Measurements from ENCODE around the gene YKT6.

The YKT6 gene

DNA sequence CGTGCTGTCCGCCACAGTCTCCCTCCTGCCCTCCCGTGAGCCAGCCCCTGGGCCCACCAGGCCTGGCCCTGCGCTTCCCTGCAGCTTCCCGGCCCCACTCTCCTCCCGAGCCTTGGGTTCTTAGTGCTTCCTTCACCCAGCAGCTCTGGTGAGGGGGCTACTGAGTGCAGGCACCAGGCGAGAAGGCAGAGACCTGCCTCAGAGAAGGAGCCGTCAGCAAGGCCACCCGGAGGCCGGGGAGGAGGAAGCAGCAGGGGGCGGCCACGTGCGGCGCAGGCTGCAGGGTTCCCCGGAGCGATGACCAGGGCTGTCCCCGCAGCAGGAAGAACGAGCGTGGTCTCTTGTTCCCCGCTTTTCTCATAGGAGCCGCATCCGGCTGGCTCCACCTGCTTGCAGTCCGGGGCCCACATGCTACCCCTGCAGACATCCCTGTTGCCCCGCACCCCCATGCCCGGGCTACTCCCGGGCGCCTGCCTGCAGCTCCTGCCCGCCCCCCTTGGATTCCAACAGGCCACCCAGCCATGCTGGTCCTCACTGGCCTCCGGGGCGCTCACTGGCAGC, 20.5 kb downstream of the YKT6 start:
- TF ChIP-seq OSR1 (CRISPR knock-in tag; IDR thresholded peaks at IDR 0.05) (no peak), CSDC2 (CRISPR knock-in tag; IDR thresholded peaks at IDR 0.05) (no peak), ARNTL (CRISPR knock-in tag; IDR thresholded peaks at IDR 0.05; ENCODE audit: borderline replicate concordance, low read depth) (no peak), ZC3H10 (CRISPR knock-in tag; IDR thresholded peaks at IDR 0.05) (no peak), SNAI2 (CRISPR knock-in tag; IDR thresholded peaks at IDR 0.05) (no peak), ISL1 (CRISPR knock-in tag; IDR thresholded peaks at IDR 0.05) (no peak), TOX (CRISPR knock-in tag; IDR thresholded peaks at IDR 0.05; ENCODE audit: borderline replicate concordance) (no peak), BACH2 (CRISPR knock-in tag; IDR thresholded peaks at IDR 0.05; ENCODE audit: borderline replicate concordance) (no peak), ZFP30 (CRISPR knock-in tag; IDR thresholded peaks at IDR 0.05) (no peak), ZNF565 (CRISPR knock-in tag; conservative IDR thresholded peaks at IDR 0.05; ENCODE audit: low read depth) (no peak), ZNF8 (CRISPR knock-in tag; IDR thresholded peaks at IDR 0.05) (no peak), GLIS3 (CRISPR knock-in tag; IDR thresholded peaks at IDR 0.05) (no peak), PPARA (CRISPR knock-in tag; IDR thresholded peaks at IDR 0.05; ENCODE audit: borderline replicate concordance) (no peak), TCF4 (CRISPR knock-in tag; IDR thresholded peaks at IDR 0.05; ENCODE audit: borderline replicate concordance) (no peak)
- TF ChIP-seq, protein P1, sequence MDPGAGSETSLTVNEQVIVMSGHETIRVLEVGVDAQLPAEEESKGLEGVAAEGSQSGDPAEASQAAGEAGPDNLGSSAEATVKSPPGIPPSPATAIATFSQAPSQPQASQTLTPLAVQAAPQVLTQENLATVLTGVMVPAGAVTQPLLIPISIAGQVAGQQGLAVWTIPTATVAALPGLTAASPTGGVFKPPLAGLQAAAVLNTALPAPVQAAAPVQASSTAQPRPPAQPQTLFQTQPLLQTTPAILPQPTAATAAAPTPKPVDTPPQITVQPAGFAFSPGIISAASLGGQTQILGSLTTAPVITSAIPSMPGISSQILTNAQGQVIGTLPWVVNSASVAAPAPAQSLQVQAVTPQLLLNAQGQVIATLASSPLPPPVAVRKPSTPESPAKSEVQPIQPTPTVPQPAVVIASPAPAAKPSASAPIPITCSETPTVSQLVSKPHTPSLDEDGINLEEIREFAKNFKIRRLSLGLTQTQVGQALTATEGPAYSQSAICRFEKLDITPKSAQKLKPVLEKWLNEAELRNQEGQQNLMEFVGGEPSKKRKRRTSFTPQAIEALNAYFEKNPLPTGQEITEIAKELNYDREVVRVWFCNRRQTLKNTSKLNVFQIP (CRISPR knock-in tag; IDR thresholded peaks at IDR 0.05; ENCODE audit: borderline replicate concordance, low read depth), result no peak
- TF ChIP-seq, protein P2, sequence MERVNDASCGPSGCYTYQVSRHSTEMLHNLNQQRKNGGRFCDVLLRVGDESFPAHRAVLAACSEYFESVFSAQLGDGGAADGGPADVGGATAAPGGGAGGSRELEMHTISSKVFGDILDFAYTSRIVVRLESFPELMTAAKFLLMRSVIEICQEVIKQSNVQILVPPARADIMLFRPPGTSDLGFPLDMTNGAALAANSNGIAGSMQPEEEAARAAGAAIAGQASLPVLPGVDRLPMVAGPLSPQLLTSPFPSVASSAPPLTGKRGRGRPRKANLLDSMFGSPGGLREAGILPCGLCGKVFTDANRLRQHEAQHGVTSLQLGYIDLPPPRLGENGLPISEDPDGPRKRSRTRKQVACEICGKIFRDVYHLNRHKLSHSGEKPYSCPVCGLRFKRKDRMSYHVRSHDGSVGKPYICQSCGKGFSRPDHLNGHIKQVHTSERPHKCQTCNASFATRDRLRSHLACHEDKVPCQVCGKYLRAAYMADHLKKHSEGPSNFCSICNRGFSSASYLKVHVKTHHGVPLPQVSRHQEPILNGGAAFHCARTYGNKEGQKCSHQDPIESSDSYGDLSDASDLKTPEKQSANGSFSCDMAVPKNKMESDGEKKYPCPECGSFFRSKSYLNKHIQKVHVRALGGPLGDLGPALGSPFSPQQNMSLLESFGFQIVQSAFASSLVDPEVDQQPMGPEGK (CRISPR knock-in tag; IDR thresholded peaks at IDR 0.05; ENCODE audit: borderline replicate concordance), result no peak
- TF ChIP-seq, protein P3, sequence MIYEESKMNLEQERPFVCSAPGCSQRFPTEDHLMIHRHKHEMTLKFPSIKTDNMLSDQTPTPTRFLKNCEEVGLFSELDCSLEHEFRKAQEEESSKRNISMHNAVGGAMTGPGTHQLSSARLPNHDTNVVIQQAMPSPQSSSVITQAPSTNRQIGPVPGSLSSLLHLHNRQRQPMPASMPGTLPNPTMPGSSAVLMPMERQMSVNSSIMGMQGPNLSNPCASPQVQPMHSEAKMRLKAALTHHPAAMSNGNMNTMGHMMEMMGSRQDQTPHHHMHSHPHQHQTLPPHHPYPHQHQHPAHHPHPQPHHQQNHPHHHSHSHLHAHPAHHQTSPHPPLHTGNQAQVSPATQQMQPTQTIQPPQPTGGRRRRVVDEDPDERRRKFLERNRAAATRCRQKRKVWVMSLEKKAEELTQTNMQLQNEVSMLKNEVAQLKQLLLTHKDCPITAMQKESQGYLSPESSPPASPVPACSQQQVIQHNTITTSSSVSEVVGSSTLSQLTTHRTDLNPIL (CRISPR knock-in tag; IDR thresholded peaks at IDR 0.05; ENCODE audit: low read depth), result no peak
- TF ChIP-seq, protein P4, sequence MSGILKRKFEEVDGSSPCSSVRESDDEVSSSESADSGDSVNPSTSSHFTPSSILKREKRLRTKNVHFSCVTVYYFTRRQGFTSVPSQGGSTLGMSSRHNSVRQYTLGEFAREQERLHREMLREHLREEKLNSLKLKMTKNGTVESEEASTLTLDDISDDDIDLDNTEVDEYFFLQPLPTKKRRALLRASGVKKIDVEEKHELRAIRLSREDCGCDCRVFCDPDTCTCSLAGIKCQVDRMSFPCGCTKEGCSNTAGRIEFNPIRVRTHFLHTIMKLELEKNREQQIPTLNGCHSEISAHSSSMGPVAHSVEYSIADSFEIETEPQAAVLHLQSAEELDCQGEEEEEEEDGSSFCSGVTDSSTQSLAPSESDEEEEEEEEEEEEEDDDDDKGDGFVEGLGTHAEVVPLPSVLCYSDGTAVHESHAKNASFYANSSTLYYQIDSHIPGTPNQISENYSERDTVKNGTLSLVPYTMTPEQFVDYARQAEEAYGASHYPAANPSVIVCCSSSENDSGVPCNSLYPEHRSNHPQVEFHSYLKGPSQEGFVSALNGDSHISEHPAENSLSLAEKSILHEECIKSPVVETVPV (CRISPR knock-in tag; IDR thresholded peaks at IDR 0.05), result no peak
- ATAC-seq, result no peak

DNA sequence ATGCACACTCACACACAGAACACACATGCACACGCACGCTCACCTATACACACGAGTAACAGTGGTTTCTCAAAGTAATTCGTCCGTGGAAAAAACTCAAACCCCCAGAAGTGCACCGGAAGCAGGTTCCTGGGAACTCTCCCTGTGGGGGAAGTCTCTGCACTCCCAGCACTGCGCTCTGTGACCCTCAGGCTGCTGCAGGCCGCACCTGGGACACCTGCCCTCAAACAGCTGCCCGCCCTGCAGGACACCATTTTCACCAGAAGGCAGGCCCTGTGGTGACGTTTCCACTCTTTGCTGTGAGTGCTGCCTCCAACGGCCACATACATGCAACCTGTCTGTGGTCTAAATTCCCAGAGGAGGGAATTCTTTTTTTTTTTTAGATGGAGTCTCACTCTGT, 21.3 kb downstream of the YKT6 start:
- ATAC-seq, result no peak
- TF ChIP-seq RARB (CRISPR knock-in tag; IDR thresholded peaks at IDR 0.05) (no peak), TCF4 (CRISPR knock-in tag; IDR thresholded peaks at IDR 0.05; ENCODE audit: borderline replicate concordance) (no peak), CSDC2 (CRISPR knock-in tag; IDR thresholded peaks at IDR 0.05) (no peak)

DNA sequence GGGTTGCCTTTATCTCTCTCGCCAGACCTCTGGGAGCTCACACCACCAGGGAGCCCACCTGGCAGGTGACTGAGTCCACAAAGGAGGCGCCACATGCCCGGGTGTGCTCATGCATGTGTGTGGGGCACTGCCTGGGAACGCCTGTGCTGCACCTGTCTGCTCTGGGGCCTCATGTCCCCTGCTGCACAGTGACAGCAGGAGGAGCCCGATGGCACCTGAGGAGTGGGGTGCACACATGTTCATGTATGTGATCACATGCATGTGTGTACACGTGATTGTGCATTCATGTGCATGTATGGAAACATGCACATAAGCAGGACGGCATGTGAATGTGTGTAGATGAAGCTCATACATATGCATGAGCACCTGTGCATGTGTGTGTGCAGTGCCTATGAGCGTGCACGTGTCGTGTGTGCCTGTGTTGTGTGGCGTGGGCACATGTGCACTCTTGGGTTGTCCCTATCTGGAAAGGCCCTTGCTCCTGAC, 22.0 kb downstream of the YKT6 start:
- ATAC-seq, result no peak
- TF ChIP-seq, protein P4 (CRISPR knock-in tag; IDR thresholded peaks at IDR 0.05), result no peak
- TF ChIP-seq TCF4 (CRISPR knock-in tag; IDR thresholded peaks at IDR 0.05; ENCODE audit: borderline replicate concordance) (no peak), ZNF8 (CRISPR knock-in tag; IDR thresholded peaks at IDR 0.05) (no peak), ESRRG (CRISPR knock-in tag; IDR thresholded peaks at IDR 0.05) (no peak), CSDC2 (CRISPR knock-in tag; IDR thresholded peaks at IDR 0.05) (no peak), BACH2 (CRISPR knock-in tag; IDR thresholded peaks at IDR 0.05; ENCODE audit: borderline replicate concordance) (no peak), ZFP3 (CRISPR knock-in tag; IDR thresholded peaks at IDR 0.05) (no peak), RARB (CRISPR knock-in tag; IDR thresholded peaks at IDR 0.05) (no peak), GLIS3 (CRISPR knock-in tag; IDR thresholded peaks at IDR 0.05) (no peak), ZC3H10 (CRISPR knock-in tag; IDR thresholded peaks at IDR 0.05) (no peak), PPARA (CRISPR knock-in tag; IDR thresholded peaks at IDR 0.05; ENCODE audit: borderline replicate concordance) (no peak), ARNTL (CRISPR knock-in tag; IDR thresholded peaks at IDR 0.05; ENCODE audit: borderline replicate concordance, low read depth) (no peak)
- TF ChIP-seq, protein P3 (CRISPR knock-in tag; IDR thresholded peaks at IDR 0.05; ENCODE audit: low read depth), result no peak
- TF ChIP-seq, protein P1 (CRISPR knock-in tag; IDR thresholded peaks at IDR 0.05; ENCODE audit: borderline replicate concordance, low read depth), result no peak
- TF ChIP-seq, protein P2 (CRISPR knock-in tag; IDR thresholded peaks at IDR 0.05; ENCODE audit: borderline replicate concordance), result no peak

All from SK-N-SH treated with all-trans-retinoic acid at 6 μM for 48 hours (cell line).